Myometrial cell (primary cell): ENCODE data around the gene OOSP4A. TPM values are rescaled to one million over a fixed set of nuclear protein-coding genes. Genes with fewer than 3 reads are reported as not detected.

ENCODE experiments used
- total RNA-seq: library from RNA; depleted of rRNA; stranded (reverse); fragments of >200 nt; gene quantifications from 2 replicates; pipeline ENCODE4 v1.2.3, GENCODE V29; 2015

Gene OOSP4A
- not detected in 2 replicates for total RNA-seq

DNA sequence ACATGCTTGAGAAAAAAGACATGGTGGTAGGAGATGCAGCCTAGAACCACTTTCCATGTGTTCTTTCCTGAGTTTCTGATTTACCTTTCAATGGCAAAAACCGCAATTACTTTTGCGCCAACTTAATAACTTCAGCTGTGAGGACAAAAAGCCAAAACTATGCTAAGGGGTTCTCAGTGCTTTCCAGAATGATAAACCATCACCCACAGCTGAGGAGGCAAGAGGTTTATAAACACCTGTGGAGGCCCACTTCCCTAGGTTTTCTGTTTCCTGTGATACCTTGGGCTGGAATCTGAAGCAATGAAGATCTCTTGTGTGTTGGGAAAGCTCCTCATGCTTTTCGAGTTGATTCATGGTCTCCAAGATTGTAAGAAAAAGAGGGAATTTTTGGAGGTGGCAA lies at the start of gene OOSP4A:
OOSP4A (plus strand) TSS at position 301 of the 400 bp plus-strand sequence; CDS start at position 301, 0 bp downstream.

DNA sequence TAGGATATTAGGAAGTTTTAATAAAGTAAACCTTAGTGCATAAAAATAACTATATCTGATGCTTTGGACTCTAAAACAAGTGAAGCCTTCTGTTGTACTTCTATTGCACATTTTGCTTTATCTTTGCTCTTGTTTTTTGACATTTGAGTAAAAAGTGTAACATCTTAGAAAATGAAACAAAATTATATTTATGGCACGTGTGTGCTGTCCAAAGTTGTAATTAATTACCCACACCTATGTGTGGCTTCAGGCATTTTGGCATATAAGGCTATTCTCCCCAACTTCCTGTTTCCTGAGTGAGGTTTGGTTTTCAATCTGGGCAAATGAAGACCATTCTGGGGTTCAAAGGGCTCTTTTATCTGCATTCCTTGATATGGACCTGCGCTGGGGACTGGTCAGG lies 25.7 kb upstream of the OOSP4A start, which contains the start of gene OOSP1:
OOSP1 (plus strand) TSS at position 301 of the 400 bp plus-strand sequence; CDS start at position 324, 23 bp downstream.

GRCh38 chr11:60016881-60017280 lies 53.0 kb downstream of the OOSP4A start, which contains the start of gene OOSP4B:
OOSP4B (plus strand) TSS chr11:60017181.

Other genes with a start within 250 kb of the OOSP4A start
- 8.9 and 11.0 TPM in 2 replicates for gene STX3, start 208.7 kb upstream of the OOSP4A start, total RNA-seq
- gene MRPL16, start 153.3 kb upstream of the OOSP4A start, total RNA-seq = 70.6 and 85.1 TPM in 2 replicates
- not detected in 2 replicates for gene CBLIF, start 118.5 kb upstream of the OOSP4A start, total RNA-seq
- not detected in 2 replicates for gene TCN1, start 97.5 kb upstream of the OOSP4A start, total RNA-seq
- not detected in 2 replicates for gene OOSP3, start 85.3 kb upstream of the OOSP4A start, total RNA-seq
- not detected in 2 replicates for gene OOSP1, start 25.6 kb upstream of the OOSP4A start, total RNA-seq
- not detected in 2 replicates for gene OOSP4B, start 53.1 kb downstream of the OOSP4A start, total RNA-seq
- not detected in 2 replicates for gene OOSP2, start 76.4 kb downstream of the OOSP4A start, total RNA-seq
- gene MS4A3, start 92.6 kb downstream of the OOSP4A start, total RNA-seq = not detected in 2 replicates
- not detected in 2 replicates for gene MS4A2, start 124.6 kb downstream of the OOSP4A start, total RNA-seq
- gene MS4A6A, start 219.1 kb downstream of the OOSP4A start, total RNA-seq = not detected in 2 replicates